ENCODE measurements around the gene ZNF577. TPM values are rescaled to one million over a fixed set of nuclear protein-coding genes. Genes with fewer than 3 reads are reported as not detected.

Gene ZNF577
- total and polyA plus RNA-seq, 2 donors (not counting 1 experiment from before 2014, with no cell fraction given): 15.9 to 26.0 TPM

GRCh38 chr19:51884713-51885112 lies 3.0 kb downstream of the ZNF577 start:
- Histone ChIP-seq H2AFZ (ENCODE audit: insufficient read depth, low read depth, low read length, poor library complexity, severe bottlenecking) (no peak overlapping the region), H3K9ac (ENCODE audit: low read length) (no peak overlapping the region), H3K27ac (ENCODE audit: low read length in 2 of 2) (no peak overlapping the region), H3K4me2 (replicated peaks; ENCODE audit: low read depth, low read length, poor library complexity, severe bottlenecking) (no peak overlapping the region), H3K79me2 (ENCODE audit: control insufficient read depth, insufficient read depth, low read length) (peaks cover 14% of the 10 kb centered on the region), H3K9me3 (ENCODE audit: control extremely low read depth in 1 of 3, control insufficient read depth in 2 of 3, insufficient read depth in 1 of 3, low read length in 2 of 3) (peaks cover 11 to 81% (median 45%) of the 10 kb centered on the region in 3 donors), H3K4me3 (ENCODE audit: control extremely low read depth in 1 of 5, extremely low read depth in 1 of 5, insufficient read depth in 1 of 5, low read depth in 2 of 5, low read length in 4 of 5) (no peak overlapping the region), H4K20me1 (ENCODE audit: control insufficient read depth, insufficient read depth, low read length, poor library complexity, severe bottlenecking) (no peaks in the 10 kb centered on the region), H3K36me3 (replicated peaks in 1 of 2; ENCODE audit: control extremely low read depth in 1 of 2, control insufficient read depth in 1 of 2, extremely low read depth in 1 of 2, insufficient read depth in 2 of 2, low read length in 1 of 2) (peaks cover 6 to 12% of the 10 kb centered on the region in 2 experiments), H3K4me1 (ENCODE audit: control insufficient read depth in 2 of 2, insufficient read depth in 2 of 2, low read length in 2 of 2) (peaks cover 0 to 4% of the 10 kb centered on the region in 2 donors), H3K27me3 (replicated peaks in 1 of 4; ENCODE audit: control extremely low read depth in 1 of 4, control insufficient read depth in 3 of 4, insufficient read depth in 4 of 4, low read length in 3 of 4) (no peaks in the 10 kb centered on the region)
- intact Hi-C loops (cut with micrococcal nuclease): loop anchor here (5.0 kb wide), 1 partner anchor 43 kb away; the partner anchor contains the start of gene ZNF613
- POLR2A ChIA-PET: interaction anchor here (0.9 kb wide), 1 partner anchor 11 kb away, joined by 3 read pairs; no protein-coding TSS in a partner anchor
- peaks cover 25% of the 10 kb centered on the region for H3K9me3 Mint-ChIP-seq (ENCODE audit: insufficient read depth)
- CTCF ChIA-PET: interaction anchor here (0.5 kb wide), 1 partner anchor 176 kb away, joined by 3 read pairs; no protein-coding TSS in a partner anchor
- no peak overlapping the region for H3K4me3 Mint-ChIP-seq
- H3K27me3 Mint-ChIP-seq: no peaks in the 10 kb centered on the region
- WGBS (ENCODE audit: insufficient coverage): 100% methylated on average over 1 of the region's 2 CpGs
- TF ChIP-seq EZH2 (IDR thresholded peaks at IDR 0.05; ENCODE audit: borderline replicate concordance, insufficient read depth, low read depth, low read length, poor library complexity, severe bottlenecking) (no peak), CTCF (IDR thresholded peaks at IDR 0.05) (no peak)
- no peaks in the 10 kb centered on the region for H3K4me1 Mint-ChIP-seq
- H3K27ac Mint-ChIP-seq: no peak overlapping the region
- ATAC-seq (ENCODE audit: low read depth) (no peak), DNase-seq (no peak)

- no peak overlapping the region for H3K4me3 Mint-ChIP-seq
- ATAC-seq (ENCODE audit: low read depth) (no peak), DNase-seq (no peak)
- Histone ChIP-seq H2AFZ (ENCODE audit: insufficient read depth, low read depth, low read length, poor library complexity, severe bottlenecking) (no peak overlapping the region), H3K27me3 (replicated peaks in 1 of 4; ENCODE audit: control extremely low read depth in 1 of 4, control insufficient read depth in 3 of 4, insufficient read depth in 4 of 4, low read length in 3 of 4) (no peaks in the 10 kb centered on the region), H4K20me1 (ENCODE audit: control insufficient read depth, insufficient read depth, low read length, poor library complexity, severe bottlenecking) (no peaks in the 10 kb centered on the region), H3K4me1 (ENCODE audit: control insufficient read depth in 2 of 2, insufficient read depth in 2 of 2, low read length in 2 of 2) (no peaks in the 10 kb centered on the region), H3K4me3 (ENCODE audit: control extremely low read depth in 1 of 5, extremely low read depth in 1 of 5, insufficient read depth in 1 of 5, low read depth in 2 of 5, low read length in 4 of 5) (no peak overlapping the region), H3K27ac (ENCODE audit: low read length in 2 of 2) (no peak overlapping the region), H3K9me3 (ENCODE audit: control extremely low read depth in 1 of 3, control insufficient read depth in 2 of 3, insufficient read depth in 1 of 3, low read length in 2 of 3) (peaks cover 5 to 71% (median 42%) of the 10 kb centered on the region in 3 donors), H3K79me2 (ENCODE audit: control insufficient read depth, insufficient read depth, low read length) (peaks cover 12% of the 10 kb centered on the region), H3K4me2 (replicated peaks; ENCODE audit: low read depth, low read length, poor library complexity, severe bottlenecking) (no peak overlapping the region), H3K36me3 (replicated peaks in 1 of 2; ENCODE audit: control extremely low read depth in 1 of 2, control insufficient read depth in 1 of 2, extremely low read depth in 1 of 2, insufficient read depth in 2 of 2, low read length in 1 of 2) (peaks cover 0 to 23% of the 10 kb centered on the region in 2 experiments), H3K9ac (ENCODE audit: low read length) (no peak overlapping the region)
- H3K27me3 Mint-ChIP-seq: no peaks in the 10 kb centered on the region
- 97% methylated on average over 3 of the region's 3 CpGs for WGBS (ENCODE audit: insufficient coverage)
- H3K27ac Mint-ChIP-seq: no peak overlapping the region
- ChIA-PET CTCF (no interaction called here), POLR2A (no interaction called here)
- H3K4me1 Mint-ChIP-seq: no peaks in the 10 kb centered on the region
- intact Hi-C loops (cut with micrococcal nuclease): no loop called here
- peaks cover 25% of the 10 kb centered on the region for H3K9me3 Mint-ChIP-seq (ENCODE audit: insufficient read depth)
- TF ChIP-seq CTCF (IDR thresholded peaks at IDR 0.05): no peak
- no peak for TF ChIP-seq EZH2 (IDR thresholded peaks at IDR 0.05; ENCODE audit: borderline replicate concordance, insufficient read depth, low read depth, low read length, poor library complexity, severe bottlenecking)
Measured at GRCh38 chr19:51882518-51882917, 5.2 kb downstream of the ZNF577 start.
